ENCODE results near the gene TAS2R19.
"Not testable (repeated sequence)": the region's sequence is repeated elsewhere in the genome, so short reads cannot be mapped to it uniquely, and the experiment has no call there.

Gene TAS2R19

GRCh38 chr12:11022520-11022919 is at the start of gene TAS2R19:
Gene TAS2R19 (minus strand): TSS chr12:11022620. CDS start chr12:11022571, 49 bp downstream.
- no peak for DNase-seq

GRCh38 chr12:11071414-11071813 is 49.0 kb upstream of the TAS2R19 start:
- DNase-seq = no peak

- no peak for DNase-seq
Observed at GRCh38 chr12:11070999-11071398, 48.6 kb upstream of the TAS2R19 start.

GRCh38 chr12:11069854-11070365 is 47.5 kb upstream of the TAS2R19 start:
- no peak for DNase-seq

GRCh38 chr12:11067514-11067913 is 45.1 kb upstream of the TAS2R19 start:
- DNase-seq = no peak

GRCh38 chr12:11062194-11062593 is 39.8 kb upstream of the TAS2R19 start, which contains the start of gene TAS2R46:
Gene TAS2R46 (minus strand): TSS chr12:11062294. CDS start chr12:11062294, 0 bp downstream.
- DNase-seq = not testable (repeated sequence)

- no peak for DNase-seq
Observed at GRCh38 chr12:11059784-11060183, 37.4 kb upstream of the TAS2R19 start.

- no peak for DNase-seq
Observed at GRCh38 chr12:11059041-11059440, 36.6 kb upstream of the TAS2R19 start.

- no peak for DNase-seq
Observed at GRCh38 chr12:11055306-11055705, 32.9 kb upstream of the TAS2R19 start.

- DNase-seq = not testable (repeated sequence)
Observed at GRCh38 chr12:11049806-11050531, 27.5 kb upstream of the TAS2R19 start.

GRCh38 chr12:11041366-11041765 is 18.9 kb upstream of the TAS2R19 start:
- not testable (repeated sequence) for DNase-seq

GRCh38 chr12:11040162-11040561 is 17.7 kb upstream of the TAS2R19 start:
- no peak for DNase-seq

- no peak for DNase-seq
Observed at GRCh38 chr12:11039171-11039570, 16.8 kb upstream of the TAS2R19 start.

- not testable (repeated sequence) for DNase-seq
Observed at GRCh38 chr12:11033959-11034358, 11.5 kb upstream of the TAS2R19 start.

GRCh38 chr12:11031307-11031706 is 8.9 kb upstream of the TAS2R19 start, which contains the start of gene TAS2R31:
Gene TAS2R31 (minus strand): TSS chr12:11031407. CDS start chr12:11031335, 72 bp downstream.
- DNase-seq = no peak

- DNase-seq = no peak
Observed at GRCh38 chr12:11026118-11026517, 3.7 kb upstream of the TAS2R19 start.

- DNase-seq = no peak
Observed at GRCh38 chr12:11023387-11023786, 967 bp upstream of the TAS2R19 start.

- DNase-seq = no peak
Observed at GRCh38 chr12:11016937-11017336, 5.5 kb downstream of the TAS2R19 start.

GRCh38 chr12:11015775-11016430 is 6.5 kb downstream of the TAS2R19 start:
- DNase-seq = no peak

- no peak for DNase-seq
Observed at GRCh38 chr12:11014234-11014633, 8.2 kb downstream of the TAS2R19 start.

GRCh38 chr12:11007608-11008007 is 14.8 kb downstream of the TAS2R19 start:
- no peak for DNase-seq

- no peak for DNase-seq
Observed at GRCh38 chr12:10998204-10998603, 24.2 kb downstream of the TAS2R19 start, which contains the start of gene TAS2R20. Gene TAS2R20 (minus strand): TSS chr12:10998304. CDS start chr12:10997875, 429 bp downstream.

- DNase-seq = no peak
Observed at GRCh38 chr12:10994307-10994706, 28.1 kb downstream of the TAS2R19 start.

GRCh38 chr12:10989107-10989506 is 33.3 kb downstream of the TAS2R19 start:
- no peak for DNase-seq
